ENCODE data around the gene CLIP1.

Gene CLIP1

GRCh38 chr12:122245553-122245952 is 176.9 kb downstream of the CLIP1 start:
- no peak for DNase-seq (ENCODE audit: low spot score)

- no peak for DNase-seq (ENCODE audit: low spot score)
These were observed 177.7 kb downstream of the CLIP1 start for GRCh38 chr12:122244565-122245371.

GRCh38 chr12:122243965-122244364 is 178.5 kb downstream of the CLIP1 start:
- DNase-seq (ENCODE audit: low spot score): no peak

- no peak for DNase-seq (ENCODE audit: low spot score)
These were observed 183.6 kb downstream of the CLIP1 start for GRCh38 chr12:122238861-122239260.

- DNase-seq (ENCODE audit: low spot score): no peak
These were observed 186.7 kb downstream of the CLIP1 start for GRCh38 chr12:122235741-122236140.

GRCh38 chr12:122232691-122233090 is 189.8 kb downstream of the CLIP1 start:
- no peak for DNase-seq (ENCODE audit: low spot score)

- DNase-seq (ENCODE audit: low spot score): no peak
These were observed 191.7 kb downstream of the CLIP1 start for GRCh38 chr12:122230798-122231197.

GRCh38 chr12:122228092-122228491 is 194.4 kb downstream of the CLIP1 start:
- no peak for DNase-seq (ENCODE audit: low spot score)

- DNase-seq (ENCODE audit: low spot score): no peak
These were observed 195.1 kb downstream of the CLIP1 start for GRCh38 chr12:122227341-122227740.

- DNase-seq (ENCODE audit: low spot score): no peak
These were observed 195.9 kb downstream of the CLIP1 start for GRCh38 chr12:122226366-122227125.

GRCh38 chr12:122225683-122226365 is 196.6 kb downstream of the CLIP1 start, which contains the start of gene DIABLO:
DIABLO (minus strand) TSS chr12:122226052; CDS start chr12:122226014, 38 bp downstream.
- peak; percentile 100 for DNase-seq (ENCODE audit: low spot score)

Data from hematopoietic multipotent progenitor cell treated with erythropoietin and hydrocortisone succinate and interleukin-3 and kit ligand, for 15 days (in vitro differentiated cells).